ENCODE results near the gene SRGAP1.

Gene SRGAP1

GRCh38 chr12:63844391-63845341 lies at the start of gene SRGAP1:
TSS of gene SRGAP1 (plus strand) at chr12:63844700. CDS start at chr12:63844817, 117 bp downstream.
- DNase-seq = peak; percentile 78

GRCh38 chr12:63795032-63795687 lies 49.3 kb upstream of the SRGAP1 start:
- no peak for DNase-seq

- no peak for DNase-seq
Observed at GRCh38 chr12:63795944-63796343, 48.6 kb upstream of the SRGAP1 start.

GRCh38 chr12:63802012-63802608 lies 42.4 kb upstream of the SRGAP1 start:
- peak; percentile 20 for DNase-seq

GRCh38 chr12:63804746-63805145 lies 39.8 kb upstream of the SRGAP1 start:
- no peak for DNase-seq

GRCh38 chr12:63805704-63806672 lies 38.5 kb upstream of the SRGAP1 start:
- no peak for DNase-seq

GRCh38 chr12:63808631-63809030 lies 35.9 kb upstream of the SRGAP1 start:
- DNase-seq = peak; percentile 12

- no peak for DNase-seq
Observed at GRCh38 chr12:63809566-63809965, 34.9 kb upstream of the SRGAP1 start.

GRCh38 chr12:63811334-63811733 lies 33.2 kb upstream of the SRGAP1 start:
- no peak for DNase-seq

GRCh38 chr12:63811755-63812154 lies 32.7 kb upstream of the SRGAP1 start:
- DNase-seq = no peak

GRCh38 chr12:63814146-63814772 lies 30.2 kb upstream of the SRGAP1 start:
- DNase-seq = no peak

GRCh38 chr12:63815482-63815852 lies 29.0 kb upstream of the SRGAP1 start:
- no peak for DNase-seq

- DNase-seq = no peak
Observed at GRCh38 chr12:63816031-63816430, 28.5 kb upstream of the SRGAP1 start.

- no peak for DNase-seq
Observed at GRCh38 chr12:63820427-63820826, 24.1 kb upstream of the SRGAP1 start.

GRCh38 chr12:63821781-63822251 lies 22.7 kb upstream of the SRGAP1 start:
- DNase-seq = peak; percentile 55

GRCh38 chr12:63822352-63822751 lies 22.1 kb upstream of the SRGAP1 start:
- peak; percentile 86 for DNase-seq

GRCh38 chr12:63823040-63823439 lies 21.5 kb upstream of the SRGAP1 start:
- no peak for DNase-seq

- DNase-seq = peak; percentile 61
Observed at GRCh38 chr12:63826006-63826585, 18.4 kb upstream of the SRGAP1 start.

GRCh38 chr12:63828867-63829266 lies 15.6 kb upstream of the SRGAP1 start:
- no peak for DNase-seq

- no peak for DNase-seq
Observed at GRCh38 chr12:63836046-63836445, 8.5 kb upstream of the SRGAP1 start.

- DNase-seq = no peak
Observed at GRCh38 chr12:63836936-63837335, 7.6 kb upstream of the SRGAP1 start.

All from fibroblast of skin of right biceps (primary cell).